BJ (cell line): ENCODE data around the gene GOPC. TPM values are rescaled to one million over a fixed set of nuclear protein-coding genes. Genes with fewer than 3 reads are reported as not detected.

ENCODE experiments used
- CTCF ChIA-PET: fragments of 350-600 bp; formaldehyde crosslinking; extraction: SDS; loops from one replicate; lab custom pipeline; 2021; ENCODE audit warnings: antibody characterized with exemption, inconsistent platforms; lab: Yijun Ruan, JAX
- POLR2A ChIA-PET: fragments of 300-600 bp; sonication (Branson Sonifier 250); formaldehyde crosslinking; extraction: SDS; loops from one replicate; lab custom pipeline; 2021; ENCODE audit warnings: antibody characterized with exemption; lab: Charles Lee
- DNase-seq: peaks from one replicate; pipeline ENCODE4 v3.0.0-alpha.2; 2011; ENCODE audit warnings: low read depth
- H3K27me3 ChIP-seq: 2 replicates; pipeline ENCODE4 v1.6.0; 2011; ENCODE audit warnings: low read length; ENCODE audit not compliant: control insufficient read depth, insufficient read depth
- H3K36me3 ChIP-seq: 2 replicates; pipeline ENCODE4 v1.5.1; 2011; ENCODE audit warnings: low read length; ENCODE audit not compliant: control insufficient read depth, insufficient read depth
- H3K4me3 ChIP-seq: 2 replicates; pipeline ENCODE4 v1.5.1; 2011; ENCODE audit warnings: low read depth, mild to moderate bottlenecking, control low read depth, low read length
- CTCF ChIP-seq: IDR thresholded peaks from 2 replicates; pipeline ENCODE4 v1.5.1; 2011; ENCODE audit warnings: low read depth, mild to moderate bottlenecking, control low read depth, inconsistent platforms, low read length, moderate library complexity; ENCODE audit not compliant: insufficient read depth
- polyA plus RNA-seq: library from polyadenylated mRNA; depleted of rRNA; stranded (reverse); fragments of >200 nt; gene quantifications from 2 replicates; pipeline ENCODE4 v1.2.3, GENCODE V29; 2011

Gene GOPC
- polyA plus RNA-seq, 1 experiment: 26.9 TPM

GRCh38 chr6:117530467-117531242 lies 71.7 kb downstream of the GOPC start:
- DNase-seq: no peak
- TF ChIP-seq CTCF: no peak
- H3K36me3 ChIP-seq: peaks cover 7% of the 10 kb centered on the region
- POLR2A ChIA-PET: no interaction called here
- H3K4me3 ChIP-seq: no peak overlapping the region
- no peaks in the 10 kb centered on the region for H3K27me3 ChIP-seq
- CTCF ChIA-PET: interaction anchor here (0.8 to 1.1 kb wide), 3 partner anchors 11 to 82 kb away, joined by 3 to 4 read pairs (median 3); no protein-coding TSS in a partner anchor

GRCh38 chr6:117525607-117526006 lies 76.7 kb downstream of the GOPC start:
- ChIA-PET POLR2A (no interaction called here), CTCF (no interaction called here)
- DNase-seq: no peak
- TF ChIP-seq CTCF: no peak
- Histone ChIP-seq H3K36me3 (peaks cover 4% of the 10 kb centered on the region; the same call in 1 of the 2 replicates), H3K4me3 (no peak overlapping the region), H3K27me3 (no peaks in the 10 kb centered on the region)

- CTCF ChIA-PET: no interaction called here
- Histone ChIP-seq H3K36me3 (peaks cover 3% of the 10 kb centered on the region; the same call in 1 of the 2 replicates), H3K4me3 (no peak overlapping the region), H3K27me3 (no peaks in the 10 kb centered on the region)
- POLR2A ChIA-PET: no interaction called here
- no peak for DNase-seq
- TF ChIP-seq CTCF: no peak
Measured at GRCh38 chr6:117521791-117522502, 80.4 kb downstream of the GOPC start.

GRCh38 chr6:117520603-117521395 lies 81.5 kb downstream of the GOPC start:
- Histone ChIP-seq H3K4me3 (no peak overlapping the region), H3K36me3 (peaks cover 1% of the 10 kb centered on the region; the same call in 1 of the 2 replicates), H3K27me3 (no peaks in the 10 kb centered on the region)
- CTCF ChIA-PET: interaction anchor here (0.6 to 1.1 kb wide), 2 partner anchors 15 to 71 kb away, joined by 3 read pairs; no protein-coding TSS in a partner anchor
- POLR2A ChIA-PET: interaction anchor here (0.6 kb wide), 1 partner anchor 18 kb away, joined by 3 read pairs; no protein-coding TSS in a partner anchor
- DNase-seq: no peak
- no peak for TF ChIP-seq CTCF
